Fibroblast of lung (primary cell): ENCODE measurements around the gene SCN10A. TPM values are rescaled to one million over a fixed set of nuclear protein-coding genes. Genes with fewer than 3 reads are reported as not detected.

Source experiments
- DNase-seq, 2 donors: peaks; one replicate each; pipeline versions ENCODE4 v3.0.0 to v3.0.0-alpha.2; 2010; ENCODE audit warnings: low read depth in 2 of 2
- H2AFZ ChIP-seq: 2 replicates; pipeline ENCODE4 v1.5.1; 2012; ENCODE audit warnings: low read length, control low read depth, inconsistent platforms
- H3K27ac ChIP-seq: 2 replicates; pipeline ENCODE4 v1.5.1; 2011; ENCODE audit warnings: low read length, control low read depth; ENCODE audit not compliant: insufficient read depth
- H3K27me3 ChIP-seq: 2 replicates; pipeline ENCODE4 v1.5.1; 2011; ENCODE audit warnings: mild to moderate bottlenecking, low read length; ENCODE audit not compliant: control insufficient read depth, insufficient read depth
- H3K36me3 ChIP-seq: 2 replicates; pipeline ENCODE4 v1.5.1; 2011; ENCODE audit warnings: low read length; ENCODE audit not compliant: control insufficient read depth, insufficient read depth
- H3K4me1 ChIP-seq: 2 replicates; pipeline ENCODE4 v1.5.1; 2011; ENCODE audit warnings: low read length; ENCODE audit not compliant: control insufficient read depth, insufficient read depth; ENCODE audit errors: extremely low read depth
- H3K4me2 ChIP-seq: 2 replicates; pipeline ENCODE4 v1.5.1; 2011; ENCODE audit warnings: low read length, control low read depth; ENCODE audit not compliant: insufficient read depth; ENCODE audit errors: extremely low read depth
- H3K4me3 ChIP-seq, 4 experiments: fragments of 200-600 bp in 1 of 4; sonication (generic) in 1 of 4; replicated peaks in 1 of 4; 2 replicates each; pipeline ENCODE4 v1.5.1; 2011 to 2016; ENCODE audit warnings: low read length in 4 of 4, low read depth in 3 of 4, mild to moderate bottlenecking in 3 of 4, control low read depth in 2 of 4, inconsistent platforms in 1 of 4, mixed read lengths in 1 of 4; ENCODE audit not compliant: insufficient read depth in 1 of 4; ENCODE audit errors: control extremely low read depth in 1 of 4
- H3K79me2 ChIP-seq: 2 replicates; pipeline ENCODE4 v1.5.1; 2012; ENCODE audit warnings: mild to moderate bottlenecking, low read length, inconsistent platforms; ENCODE audit not compliant: control insufficient read depth, insufficient read depth
- H3K9ac ChIP-seq: 2 replicates; pipeline ENCODE4 v1.5.1; 2011; ENCODE audit warnings: mild to moderate bottlenecking, low read length, control low read depth; ENCODE audit not compliant: insufficient read depth
- H3K9me3 ChIP-seq: 2 replicates; pipeline ENCODE4 v1.5.1; 2012; ENCODE audit warnings: low read depth, low read length; ENCODE audit not compliant: control insufficient read depth, insufficient read depth
- H4K20me1 ChIP-seq: 2 replicates; pipeline ENCODE4 v1.5.1; 2011; ENCODE audit warnings: low read length; ENCODE audit not compliant: control insufficient read depth, insufficient read depth; ENCODE audit errors: extremely low read depth
- CTCF ChIP-seq, 2 donors: IDR thresholded peaks in 1 of 2; conservative IDR thresholded peaks in 1 of 2; 1 replicate in 1 of 2; 2 replicates in 1 of 2; pipeline ENCODE4 v1.5.1; 2011 to 2012; ENCODE audit warnings: low read length in 2 of 2, control low read depth in 1 of 2, inconsistent platforms in 1 of 2, low read depth in 1 of 2, mild to moderate bottlenecking in 1 of 2
- EZH2 ChIP-seq: IDR thresholded peaks from 2 replicates; pipeline ENCODE4 v1.5.1; 2012; ENCODE audit warnings: low read length, control low read depth, mild to moderate bottlenecking; ENCODE audit errors: missing control alignments
- polyA plus RNA-seq, 2 donors: library from polyadenylated mRNA; depleted of rRNA in 1 of 2; stranded (reverse) in 1 of 2; unstranded in 1 of 2; fragments of >200 nt; gene quantifications; 2 replicates each; pipeline ENCODE4 v1.2.1, GENCODE V29; 2011 to 2012; ENCODE audit warnings: missing spikeins in 1 of 2
- total RNA-seq: library from RNA; depleted of rRNA; stranded (reverse); fragments of >200 nt; gene quantifications from 2 replicates; pipeline ENCODE4 v1.2.1, GENCODE V29; 2014

Gene SCN10A
- total and polyA plus RNA-seq, 2 donors (not counting 1 experiment from before 2014, with no cell fraction given), result not detected

GRCh38 chr3:38805765-38806386 lies 10.1 kb downstream of the SCN10A start:
- H4K20me1 ChIP-seq, result no peaks in the 10 kb centered on the region
- H3K27ac ChIP-seq, result no peak overlapping the region
- H3K4me2 ChIP-seq, result no peak overlapping the region
- no peaks in the 10 kb centered on the region for H3K4me1 ChIP-seq
- no peaks in the 10 kb centered on the region for H3K36me3 ChIP-seq
- H3K9ac ChIP-seq, result no peak overlapping the region
- no peaks in the 10 kb centered on the region for H3K9me3 ChIP-seq
- H3K27me3 ChIP-seq, result no peaks in the 10 kb centered on the region
- H3K79me2 ChIP-seq, result no peaks in the 10 kb centered on the region
- peak; percentile 64 to 79 for DNase-seq
- TF ChIP-seq EZH2 (no peak), CTCF (conservative IDR thresholded peaks at IDR 0.05 in 1 of 2, IDR thresholded peaks at IDR 0.05 in 1 of 2; ENCODE audit: low read depth in 1 of 2, low read length in 2 of 2) (no peak)
- H3K4me3 ChIP-seq, result no peak overlapping the region
- H2AFZ ChIP-seq, result no peak overlapping the region

GRCh38 chr3:38805004-38805403 lies 11.0 kb downstream of the SCN10A start:
- Histone ChIP-seq H3K4me2 (no peak overlapping the region), H3K9me3 (no peaks in the 10 kb centered on the region), H2AFZ (no peak overlapping the region), H3K27me3 (no peaks in the 10 kb centered on the region), H4K20me1 (no peaks in the 10 kb centered on the region), H3K4me3 (no peak overlapping the region), H3K79me2 (no peaks in the 10 kb centered on the region), H3K36me3 (no peaks in the 10 kb centered on the region), H3K27ac (no peak overlapping the region), H3K4me1 (no peaks in the 10 kb centered on the region), H3K9ac (no peak overlapping the region)
- no peak for DNase-seq
- TF ChIP-seq CTCF (conservative IDR thresholded peaks at IDR 0.05 in 1 of 2, IDR thresholded peaks at IDR 0.05 in 1 of 2; ENCODE audit: low read depth in 1 of 2, low read length in 2 of 2) (no peak), EZH2 (no peak)

GRCh38 chr3:38800511-38800910 lies 15.5 kb downstream of the SCN10A start:
- Histone ChIP-seq H3K36me3 (no peaks in the 10 kb centered on the region), H3K27ac (no peak overlapping the region), H4K20me1 (no peaks in the 10 kb centered on the region), H3K27me3 (no peaks in the 10 kb centered on the region), H3K79me2 (no peaks in the 10 kb centered on the region), H3K9me3 (no peaks in the 10 kb centered on the region), H3K4me1 (no peaks in the 10 kb centered on the region), H2AFZ (no peak overlapping the region), H3K4me3 (no peak overlapping the region), H3K4me2 (no peak overlapping the region), H3K9ac (no peak overlapping the region)
- no peak for TF ChIP-seq EZH2
- no peak for TF ChIP-seq CTCF (conservative IDR thresholded peaks at IDR 0.05 in 1 of 2, IDR thresholded peaks at IDR 0.05 in 1 of 2; ENCODE audit: low read depth in 1 of 2, low read length in 2 of 2)
- DNase-seq, result no peak
